Ovary (tissue), 3 donors: ENCODE results near the gene PARN.

Source experiments
- CTCF ChIP-seq, 3 donors: fragments of 450-650 bp in 2 of 3; fragments of 200-600 bp in 1 of 3; IDR thresholded peaks; one replicate each; pipeline versions ENCODE4 v1.5.1 to v1.8.0; 2016 to 2022; ENCODE audit warnings: antibody characterized with exemption in 3 of 3, mild to moderate bottlenecking in 1 of 3
- EP300 ChIP-seq: sonication (generic); formaldehyde crosslinking; IDR thresholded peaks from one replicate; pipeline ENCODE4 v1.6.1; 2017; ENCODE audit warnings: antibody characterized with exemption
- POLR2A ChIP-seq: fragments of 450-650 bp; IDR thresholded peaks from one replicate; pipeline ENCODE4 v1.6.1; 2017; ENCODE audit warnings: antibody characterized with exemption, mild to moderate bottlenecking, moderate library complexity
- donor health status: DM: no; HTN: no; CAD: no.

- TF ChIP-seq CTCF (IDR thresholded peaks at IDR 0.05) (no peak), POLR2A (no peak), EP300 (no peak)
Measured at GRCh38 chr16:14608111-14608566, 21.9 kb downstream of the PARN start.
